Parathyroid adenoma (tissue), 2 donors: ENCODE results near the gene MGAT4A.

ENCODE experiments used
- H2AFZ ChIP-seq: fragments of 300-600 bp; sonication (generic); one replicate; pipeline ENCODE4 v1.7.0; 2017; ENCODE audit warnings: antibody characterized with exemption, mild to moderate bottlenecking
- H3K27ac ChIP-seq: fragments of 300-600 bp; sonication (generic); one replicate; pipeline ENCODE4 v1.7.0; 2017
- H3K27me3 ChIP-seq: fragments of 300-600 bp; sonication (generic); one replicate; pipeline ENCODE4 v1.7.0; 2017; ENCODE audit warnings: low read length; ENCODE audit not compliant: control insufficient read depth, insufficient read depth
- H3K36me3 ChIP-seq: fragments of 300-600 bp; sonication (generic); one replicate; pipeline ENCODE4 v1.7.0; 2017; ENCODE audit warnings: low read length; ENCODE audit not compliant: control insufficient read depth, insufficient read depth
- H3K4me1 ChIP-seq: fragments of 300-600 bp; sonication (generic); one replicate; pipeline ENCODE4 v1.7.0; 2017; ENCODE audit warnings: control low read depth
- H3K4me2 ChIP-seq: fragments of 300-600 bp; sonication (generic); one replicate; pipeline ENCODE4 v1.7.0; 2017; ENCODE audit warnings: low read length
- H3K4me3 ChIP-seq: fragments of 300-600 bp; sonication (generic); one replicate; pipeline ENCODE4 v1.7.0; 2017; ENCODE audit warnings: low read depth, low read length
- H3K79me2 ChIP-seq: fragments of 300-600 bp; sonication (generic); one replicate; pipeline ENCODE4 v1.7.0; 2017; ENCODE audit warnings: control low read depth
- H3K9ac ChIP-seq: fragments of 300-600 bp; sonication (generic); one replicate; pipeline ENCODE4 v1.7.0; 2017; ENCODE audit warnings: mild to moderate bottlenecking
- H3K9me3 ChIP-seq: fragments of 300-600 bp; sonication (generic); one replicate; pipeline ENCODE4 v1.7.0; 2017; ENCODE audit warnings: low read length; ENCODE audit not compliant: control insufficient read depth
- CTCF ChIP-seq: fragments of 300-600 bp; sonication (generic); IDR thresholded peaks from one replicate; pipeline ENCODE4 v1.7.0; 2017; ENCODE audit warnings: antibody characterized with exemption, mild to moderate bottlenecking
- donor health status: primary hyperparathyroidism.

Gene MGAT4A

GRCh38 chr2:98698896-98699295 lies 32.0 kb downstream of the MGAT4A start:
- Histone ChIP-seq H2AFZ (no peak overlapping the region), H3K36me3 (no peaks in the 10 kb centered on the region), H3K27ac (no peak overlapping the region), H3K27me3 (no peaks in the 10 kb centered on the region), H3K79me2 (peaks cover 48% of the 10 kb centered on the region), H3K4me1 (peaks cover 15% of the 10 kb centered on the region), H3K9ac (no peak overlapping the region), H3K9me3 (no peaks in the 10 kb centered on the region), H3K4me2 (no peak overlapping the region), H3K4me3 (no peak overlapping the region)
- TF ChIP-seq CTCF, result no peak

- no peak overlapping the region for H3K4me2 ChIP-seq
- no peak overlapping the region for H3K27ac ChIP-seq
- H2AFZ ChIP-seq, result no peak overlapping the region
- peaks cover 14% of the 10 kb centered on the region for H3K4me1 ChIP-seq
- no peak for TF ChIP-seq CTCF
- no peaks in the 10 kb centered on the region for H3K36me3 ChIP-seq
- H3K9ac ChIP-seq, result no peak overlapping the region
- no peak overlapping the region for H3K4me3 ChIP-seq
- H3K79me2 ChIP-seq, result peaks cover 48% of the 10 kb centered on the region
- H3K9me3 ChIP-seq, result no peaks in the 10 kb centered on the region
- no peaks in the 10 kb centered on the region for H3K27me3 ChIP-seq
These were observed 33.1 kb downstream of the MGAT4A start for GRCh38 chr2:98697651-98698337.

GRCh38 chr2:98696200-98696599 lies 34.7 kb downstream of the MGAT4A start:
- Histone ChIP-seq H3K4me2 (no peak overlapping the region), H3K9me3 (no peaks in the 10 kb centered on the region), H3K36me3 (no peaks in the 10 kb centered on the region), H3K9ac (no peak overlapping the region), H3K4me1 (no peaks in the 10 kb centered on the region), H3K27me3 (no peaks in the 10 kb centered on the region), H3K27ac (no peak overlapping the region), H2AFZ (no peak overlapping the region), H3K79me2 (peaks cover 55% of the 10 kb centered on the region), H3K4me3 (no peak overlapping the region)
- no peak for TF ChIP-seq CTCF

GRCh38 chr2:98695255-98695654 lies 35.7 kb downstream of the MGAT4A start:
- Histone ChIP-seq H3K4me2 (no peak overlapping the region), H2AFZ (no peak overlapping the region), H3K36me3 (no peaks in the 10 kb centered on the region), H3K9ac (no peak overlapping the region), H3K27me3 (no peaks in the 10 kb centered on the region), H3K4me3 (no peak overlapping the region), H3K4me1 (peaks cover 3% of the 10 kb centered on the region), H3K79me2 (peaks cover 62% of the 10 kb centered on the region), H3K27ac (no peak overlapping the region), H3K9me3 (no peaks in the 10 kb centered on the region)
- no peak for TF ChIP-seq CTCF

- Histone ChIP-seq H3K4me3 (no peak overlapping the region), H3K4me2 (no peak overlapping the region)
- TF ChIP-seq CTCF, result no peak
These were observed 37.5 kb downstream of the MGAT4A start for GRCh38 chr2:98693477-98693876.

More at GRCh38 chr2:98693477-98693876, 37.5 kb downstream of the MGAT4A start:
- H3K27ac ChIP-seq, result no peak overlapping the region
- H3K27me3 ChIP-seq, result no peaks in the 10 kb centered on the region
- no peak overlapping the region for H3K9ac ChIP-seq
- no peaks in the 10 kb centered on the region for H3K9me3 ChIP-seq
- no peaks in the 10 kb centered on the region for H3K36me3 ChIP-seq
- H2AFZ ChIP-seq, result no peak overlapping the region
- peaks cover 3% of the 10 kb centered on the region for H3K4me1 ChIP-seq
- peaks cover 63% of the 10 kb centered on the region for H3K79me2 ChIP-seq
